KMS-11 (cell line): ENCODE measurements around the gene CEP44.

Experiments
- H2AFZ ChIP-seq: fragments of 200-600 bp; sonication (generic); 2 replicates; pipeline ENCODE4 v1.6.1; 2016; ENCODE audit warnings: antibody characterized with exemption, mixed run types, low read depth
- H3K27ac ChIP-seq: fragments of 200-600 bp; sonication (generic); 2 replicates; pipeline ENCODE4 v1.6.1; 2016; ENCODE audit warnings: mild to moderate bottlenecking, mixed run types
- H3K27me3 ChIP-seq: fragments of 200-600 bp; sonication (generic); 2 replicates; pipeline ENCODE4 v1.6.1; 2017; ENCODE audit warnings: mild to moderate bottlenecking, low read depth, mixed run types, moderate library complexity; ENCODE audit not compliant: insufficient read depth
- H3K36me3 ChIP-seq: fragments of 200-600 bp; sonication (generic); 2 replicates; pipeline ENCODE4 v1.6.1; 2017; ENCODE audit warnings: mild to moderate bottlenecking, mixed run types; ENCODE audit not compliant: insufficient read depth
- H3K4me1 ChIP-seq: fragments of 200-600 bp; sonication (generic); 2 replicates; pipeline ENCODE4 v1.6.1; 2016; ENCODE audit warnings: mild to moderate bottlenecking, low read depth, mixed run types; ENCODE audit not compliant: poor library complexity, severe bottlenecking
- H3K4me2 ChIP-seq: fragments of 200-600 bp; sonication (generic); 2 replicates; pipeline ENCODE4 v1.7.0; 2016; ENCODE audit warnings: mild to moderate bottlenecking, mixed run types
- H3K4me3 ChIP-seq: fragments of 200-600 bp; sonication (generic); IDR thresholded peaks from 2 replicates; pipeline ENCODE4 v1.6.1; 2017; ENCODE audit warnings: low read depth, low read length, mixed read lengths; ENCODE audit not compliant: insufficient read depth
- H3K79me2 ChIP-seq: fragments of 200-600 bp; sonication (generic); 2 replicates; pipeline ENCODE4 v1.6.1; 2016; ENCODE audit warnings: low read depth, mixed run types; ENCODE audit not compliant: insufficient read depth
- H3K9ac ChIP-seq: fragments of 200-600 bp; sonication (generic); 2 replicates; pipeline ENCODE4 v1.6.1; 2016; ENCODE audit warnings: mild to moderate bottlenecking, mixed run types
- H4K20me1 ChIP-seq: fragments of 200-600 bp; sonication (generic); 2 replicates; pipeline ENCODE4 v1.6.1; 2016; ENCODE audit warnings: mild to moderate bottlenecking, mixed run types; ENCODE audit not compliant: insufficient read depth
- CTCF ChIP-seq: fragments of 200-600 bp; sonication (generic); conservative IDR thresholded peaks from 2 replicates; pipeline ENCODE4 v1.6.1; 2017; ENCODE audit warnings: low read depth, mild to moderate bottlenecking, antibody characterized with exemption, low read length, moderate library complexity, mixed read lengths

Gene CEP44

GRCh38 chr4:174255374-174255773 is 28.3 kb upstream of the CEP44 start:
- no peak overlapping the region for H3K9ac ChIP-seq
- TF ChIP-seq CTCF = no peak
- H3K36me3 ChIP-seq = no peaks in the 10 kb centered on the region; the same call in 1 of the 2 replicates
- H3K27ac ChIP-seq = no peak overlapping the region
- no peak overlapping the region for H3K4me2 ChIP-seq
- no peak overlapping the region for H2AFZ ChIP-seq
- no peaks in the 10 kb centered on the region for H3K79me2 ChIP-seq
- H3K27me3 ChIP-seq = no peaks in the 10 kb centered on the region
- no peaks in the 10 kb centered on the region for H4K20me1 ChIP-seq
- no peak overlapping the region for H3K4me3 ChIP-seq
- H3K4me1 ChIP-seq = no peaks in the 10 kb centered on the region

- H3K9ac ChIP-seq = no peak overlapping the region
- H3K79me2 ChIP-seq = no peaks in the 10 kb centered on the region
- TF ChIP-seq CTCF = no peak
- H4K20me1 ChIP-seq = no peaks in the 10 kb centered on the region
- no peak overlapping the region for H3K4me3 ChIP-seq
- no peaks in the 10 kb centered on the region for H3K27me3 ChIP-seq
- H3K4me2 ChIP-seq = no peak overlapping the region
- H3K27ac ChIP-seq = no peak overlapping the region
- no peak overlapping the region for H2AFZ ChIP-seq
- H3K36me3 ChIP-seq = no peaks in the 10 kb centered on the region; the same call in 1 of the 2 replicates
- H3K4me1 ChIP-seq = no peaks in the 10 kb centered on the region
Observed at GRCh38 chr4:174255786-174256185, 27.9 kb upstream of the CEP44 start.

- Histone ChIP-seq H3K9ac (no peak overlapping the region), H3K79me2 (no peaks in the 10 kb centered on the region), H3K36me3 (no peaks in the 10 kb centered on the region; the same call in 1 of the 2 replicates), H2AFZ (no peak overlapping the region), H3K4me1 (no peaks in the 10 kb centered on the region), H3K4me2 (no peak overlapping the region), H3K4me3 (no peak overlapping the region), H3K27ac (no peak overlapping the region), H4K20me1 (no peaks in the 10 kb centered on the region), H3K27me3 (no peaks in the 10 kb centered on the region)
- no peak for TF ChIP-seq CTCF
Observed at GRCh38 chr4:174256277-174256713, 27.4 kb upstream of the CEP44 start.

GRCh38 chr4:174259580-174259979 is 24.1 kb upstream of the CEP44 start:
- TF ChIP-seq CTCF = no peak
- Histone ChIP-seq H3K4me1 (no peaks in the 10 kb centered on the region), H2AFZ (no peak overlapping the region), H3K4me2 (no peak overlapping the region), H3K36me3 (no peaks in the 10 kb centered on the region; the same call in 1 of the 2 replicates), H3K9ac (no peak overlapping the region), H3K79me2 (no peaks in the 10 kb centered on the region), H3K27me3 (no peaks in the 10 kb centered on the region), H4K20me1 (no peaks in the 10 kb centered on the region), H3K27ac (no peak overlapping the region), H3K4me3 (no peak overlapping the region)
